ENCODE measurements around the gene EED.

DNA sequence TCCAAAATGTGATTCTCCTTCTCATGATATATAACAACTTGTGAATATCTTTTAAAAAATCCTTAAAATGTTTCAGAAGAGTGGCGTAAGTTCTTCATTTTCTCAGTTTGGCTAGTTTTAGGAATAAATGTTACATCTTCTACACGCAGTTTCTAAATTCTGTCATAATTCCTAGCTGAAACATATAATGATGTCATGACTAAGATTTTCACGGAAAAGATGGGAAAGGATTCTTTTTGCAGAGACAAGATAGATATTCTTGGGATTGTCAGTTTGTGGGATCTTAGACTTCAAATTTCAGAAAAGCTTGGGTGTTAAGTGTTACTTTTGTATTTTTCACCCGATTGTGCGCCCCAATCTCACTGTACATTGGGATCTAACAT is 1.7 kb downstream of the EED start:
- TF ChIP-seq, protein P1, sequence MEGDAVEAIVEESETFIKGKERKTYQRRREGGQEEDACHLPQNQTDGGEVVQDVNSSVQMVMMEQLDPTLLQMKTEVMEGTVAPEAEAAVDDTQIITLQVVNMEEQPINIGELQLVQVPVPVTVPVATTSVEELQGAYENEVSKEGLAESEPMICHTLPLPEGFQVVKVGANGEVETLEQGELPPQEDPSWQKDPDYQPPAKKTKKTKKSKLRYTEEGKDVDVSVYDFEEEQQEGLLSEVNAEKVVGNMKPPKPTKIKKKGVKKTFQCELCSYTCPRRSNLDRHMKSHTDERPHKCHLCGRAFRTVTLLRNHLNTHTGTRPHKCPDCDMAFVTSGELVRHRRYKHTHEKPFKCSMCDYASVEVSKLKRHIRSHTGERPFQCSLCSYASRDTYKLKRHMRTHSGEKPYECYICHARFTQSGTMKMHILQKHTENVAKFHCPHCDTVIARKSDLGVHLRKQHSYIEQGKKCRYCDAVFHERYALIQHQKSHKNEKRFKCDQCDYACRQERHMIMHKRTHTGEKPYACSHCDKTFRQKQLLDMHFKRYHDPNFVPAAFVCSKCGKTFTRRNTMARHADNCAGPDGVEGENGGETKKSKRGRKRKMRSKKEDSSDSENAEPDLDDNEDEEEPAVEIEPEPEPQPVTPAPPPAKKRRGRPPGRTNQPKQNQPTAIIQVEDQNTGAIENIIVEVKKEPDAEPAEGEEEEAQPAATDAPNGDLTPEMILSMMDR (IDR thresholded peaks at IDR 0.05; ENCODE audit: poor library complexity), result no peak
- TF ChIP-seq EZH2 (IDR thresholded peaks at IDR 0.05; ENCODE audit: borderline replicate concordance), result no peak

Data from hepatocyte (in vitro differentiated cells).